HepG2 (cell line): ENCODE data around the gene ABCG5. TPM values are rescaled to one million over a fixed set of nuclear protein-coding genes. Genes with fewer than 3 reads are reported as not detected.

Experiments used
- AGO2 ChIP-seq: fragments of 200-400 bp; formaldehyde crosslinking; optimal IDR thresholded peaks from 2 replicates; pipeline ENCODE3; 2017; ENCODE audit warnings: mild to moderate bottlenecking, low read depth, low read length, moderate library complexity
- ATF2 ChIP-seq: sonication (generic); formaldehyde crosslinking; IDR thresholded peaks from 2 replicates; pipeline ENCODE4 v1.4.0; 2020; ENCODE audit warnings: missing genetic modification reagents
- CTCF ChIP-seq: sonication (generic); formaldehyde crosslinking; IDR thresholded peaks from 2 replicates; pipeline ENCODE4 v1.5.0; 2020; ENCODE audit warnings: mild to moderate bottlenecking, missing genetic modification reagents, moderate library complexity
- HMG20B ChIP-seq: conservative IDR thresholded peaks from 2 replicates; pipeline ENCODE4 v1.6.1; 2016; ENCODE audit warnings: missing genetic modification reagents, missing compliant biosample characterization
- HOXD1 ChIP-seq: sonication (generic); formaldehyde crosslinking; IDR thresholded peaks from 2 replicates; pipeline ENCODE4 v1.5.0; 2020; ENCODE audit warnings: missing genetic modification reagents
- IRF2 ChIP-seq: IDR thresholded peaks from 2 replicates; pipeline ENCODE4 v1.6.1; 2018; ENCODE audit warnings: missing genetic modification reagents, missing compliant biosample characterization
- KAT2B ChIP-seq: fragments of 150-350 bp; IDR thresholded peaks from 2 replicates; pipeline ENCODE4 v1.6.1; 2014; ENCODE audit warnings: low read depth, low read length, borderline replicate concordance
- MEIS1 ChIP-seq: sonication (generic); formaldehyde crosslinking; IDR thresholded peaks from 2 replicates; pipeline ENCODE4 v1.9.0; 2021; ENCODE audit warnings: mild to moderate bottlenecking, missing genetic modification reagents, moderate library complexity, borderline replicate concordance
- MTF1 ChIP-seq: sonication (generic); formaldehyde crosslinking; IDR thresholded peaks from 2 replicates; pipeline ENCODE4 v1.5.0; 2020; ENCODE audit warnings: missing genetic modification reagents
- NBN ChIP-seq: fragments of 450-650 bp; conservative IDR thresholded peaks from 2 replicates; pipeline ENCODE4 v1.6.1; 2017
- SATB2 ChIP-seq: sonication (generic); formaldehyde crosslinking; IDR thresholded peaks from 2 replicates; pipeline ENCODE4 v1.5.0; 2020; ENCODE audit warnings: missing genetic modification reagents
- STAT6 ChIP-seq: sonication (generic); formaldehyde crosslinking; IDR thresholded peaks from 2 replicates; pipeline ENCODE4 v1.4.0; 2020; ENCODE audit warnings: missing genetic modification reagents, mild to moderate bottlenecking, borderline replicate concordance
- THAP7 ChIP-seq: sonication (generic); formaldehyde crosslinking; IDR thresholded peaks from 2 replicates; pipeline ENCODE4 v1.8.1; 2023; ENCODE audit warnings: mild to moderate bottlenecking, missing genetic modification reagents
- WIZ ChIP-seq: sonication (generic); formaldehyde crosslinking; IDR thresholded peaks from 2 replicates; pipeline ENCODE4 v1.5.1; 2020; ENCODE audit warnings: mild to moderate bottlenecking, missing genetic modification reagents
- ZFYVE20 ChIP-seq: sonication (generic); formaldehyde crosslinking; IDR thresholded peaks from 2 replicates; pipeline ENCODE4 v1.8.0; 2023; ENCODE audit warnings: low read depth, mild to moderate bottlenecking, moderate library complexity, missing genetic modification reagents, borderline replicate concordance
- ZNF101 ChIP-seq: sonication (generic); formaldehyde crosslinking; IDR thresholded peaks from 2 replicates; pipeline ENCODE4 v1.4.0; 2020; ENCODE audit warnings: mild to moderate bottlenecking, low read depth, missing genetic modification reagents, borderline replicate concordance
- ZNF124 ChIP-seq: sonication (generic); formaldehyde crosslinking; IDR thresholded peaks from 2 replicates; pipeline ENCODE4 v1.4.0; 2020; ENCODE audit warnings: missing genetic modification reagents
- ZNF260 ChIP-seq: sonication (generic); formaldehyde crosslinking; IDR thresholded peaks from 2 replicates; pipeline ENCODE4 v1.4.0; 2020; ENCODE audit warnings: missing genetic modification reagents, low read depth, mild to moderate bottlenecking, borderline replicate concordance
- ZNF33B ChIP-seq: sonication (generic); formaldehyde crosslinking; IDR thresholded peaks from 2 replicates; pipeline ENCODE4 v1.5.1; 2020; ENCODE audit warnings: mild to moderate bottlenecking, missing genetic modification reagents
- ZNF383 ChIP-seq: sonication (generic); formaldehyde crosslinking; IDR thresholded peaks from 2 replicates; pipeline ENCODE4 v1.4.0; 2020; ENCODE audit warnings: missing genetic modification reagents, mild to moderate bottlenecking, borderline replicate concordance
- ZNF432 ChIP-seq: sonication (generic); formaldehyde crosslinking; IDR thresholded peaks from 2 replicates; pipeline ENCODE4 v1.5.0; 2020; ENCODE audit warnings: missing genetic modification reagents, mild to moderate bottlenecking, borderline replicate concordance
- ZNF510 ChIP-seq: sonication (generic); formaldehyde crosslinking; IDR thresholded peaks from 2 replicates; pipeline ENCODE4 v1.4.0; 2020; ENCODE audit warnings: low read depth, mild to moderate bottlenecking, missing genetic modification reagents
- ZNF569 ChIP-seq: sonication (generic); formaldehyde crosslinking; IDR thresholded peaks from 2 replicates; pipeline ENCODE4 v1.5.0; 2020; ENCODE audit warnings: mild to moderate bottlenecking, missing genetic modification reagents, moderate library complexity, borderline replicate concordance
- ZNF644 ChIP-seq: IDR thresholded peaks from 2 replicates; pipeline ENCODE4 v1.6.1; 2016; ENCODE audit warnings: low read depth
- ZNF790 ChIP-seq: sonication (generic); formaldehyde crosslinking; IDR thresholded peaks from 2 replicates; pipeline ENCODE4 v1.8.0; 2022; ENCODE audit warnings: missing genetic modification reagents, mild to moderate bottlenecking, borderline replicate concordance
- polyA plus RNA-seq, 8 experiments: library from polyadenylated mRNA; depleted of rRNA in 3 of 8; stranded (reverse) in 7 of 8; unstranded in 1 of 8; fragments of >200 nt; fragmentation: Illumina TruSeq in 4 of 8; extraction: Trizol in 4 of 8; gene quantifications; 2 replicates each; pipeline versions ENCODE4 v1.2.1 to v1.2.3, GENCODE V29; 2011 to 2016; ENCODE audit warnings: low read depth in 4 of 8, missing spikeins in 1 of 8, mixed read lengths in 1 of 8; ENCODE audit not compliant: insufficient read depth in 1 of 8
- total RNA-seq, 5 experiments: library from RNA; depleted of rRNA; stranded (reverse); fragments of >200 nt; fragmentation: Illumina TruSeq; extraction: Trizol; gene quantifications; 2 replicates each; pipeline ENCODE4 v1.2.3, GENCODE V29; 2016; ENCODE audit warnings: low read depth in 1 of 5

Gene ABCG5
- total and polyA plus RNA-seq, 2 of the 13 experiments (the other 11 are each of a cell fraction or from before 2014, with no cell fraction given): 15.1 to 39.0 TPM

- TF ChIP-seq THAP7 (CRISPR knock-in tag): no peak
- no peak for TF ChIP-seq ZNF33B (CRISPR knock-in tag)
- TF ChIP-seq CTCF: no peak
- TF ChIP-seq ZNF260 (CRISPR knock-in tag): no peak
- no peak for TF ChIP-seq ZNF644 (CRISPR knock-in tag)
- no peak for TF ChIP-seq SATB2 (CRISPR knock-in tag)
- TF ChIP-seq ZNF432: no peak
- TF ChIP-seq ZNF569 (CRISPR knock-in tag): no peak
- TF ChIP-seq ZNF790 (CRISPR knock-in tag): no peak
- no peak for TF ChIP-seq HMG20B (CRISPR knock-in tag)
- no peak for TF ChIP-seq ATF2
- no peak for TF ChIP-seq ZNF510 (CRISPR knock-in tag)
- no peak for TF ChIP-seq ZNF383
- no peak for TF ChIP-seq HOXD1
- no peak for TF ChIP-seq KAT2B
- no peak for TF ChIP-seq ZFYVE20 (CRISPR knock-in tag)
- TF ChIP-seq MEIS1 (CRISPR knock-in tag): 0 out of 2 replicates have a peak, but pooled peaks have one; percentile 18
- TF ChIP-seq AGO2: peak; percentile 61
- TF ChIP-seq WIZ (CRISPR knock-in tag): no peak
- no peak for TF ChIP-seq MTF1 (CRISPR knock-in tag)
- TF ChIP-seq ZNF124 (CRISPR knock-in tag): no peak
- TF ChIP-seq ZNF101 (CRISPR knock-in tag): no peak
- TF ChIP-seq NBN: no peak
- no peak for TF ChIP-seq IRF2 (CRISPR knock-in tag)
- TF ChIP-seq STAT6 (CRISPR knock-in tag): no peak
These were observed 644 bp downstream of the ABCG5 start (continued) for GRCh38 chr2:43837831-43838559.
